Large intestine (tissue), 3 donors: Measurements from ENCODE around the gene HABP2. TPM values are rescaled to one million over a fixed set of nuclear protein-coding genes. Genes with fewer than 3 reads are reported as not detected.

Experiments
- DNase-seq, 2 donors: peaks; one replicate each; pipeline versions ENCODE4 v3.0.0 to v3.0.0-alpha.2; 2013
- H3K27ac ChIP-seq: one replicate; pipeline ENCODE4 v1.5.1; 2013; ENCODE audit warnings: low read length
- H3K27me3 ChIP-seq: 2 replicates; pipeline ENCODE4 v1.6.1; 2013; ENCODE audit warnings: low read length; ENCODE audit not compliant: control insufficient read depth, insufficient read depth
- H3K36me3 ChIP-seq: 2 replicates; pipeline ENCODE4 v1.6.1; 2013; ENCODE audit warnings: low read length; ENCODE audit not compliant: control insufficient read depth, insufficient read depth
- H3K4me1 ChIP-seq: one replicate; pipeline ENCODE4 v1.6.1; 2013; ENCODE audit warnings: low read length; ENCODE audit not compliant: control insufficient read depth, insufficient read depth
- H3K4me3 ChIP-seq: one replicate; pipeline ENCODE4 v1.5.1; 2013; ENCODE audit warnings: low read length
- H3K9me3 ChIP-seq: one replicate; pipeline ENCODE4 v1.6.1; 2013; ENCODE audit warnings: mild to moderate bottlenecking, low read depth, low read length, moderate library complexity; ENCODE audit not compliant: control insufficient read depth
- WGBS: methylation state at CpG from one replicate; pipeline ENCODE4 v1.1.5; 2013; ENCODE audit warnings: low lambda C conversion rate; ENCODE audit not compliant: insufficient coverage; 5-methylcytosine and 5-hydroxymethylcytosine counted together
- polyA plus RNA-seq: library from polyadenylated mRNA; unstranded; fragments of 120-200 nt; gene quantifications from one replicate; pipeline ENCODE4 v1.2.1, GENCODE V29; 2013

Gene HABP2
- polyA plus RNA-seq, 1 donor, result 27.7 TPM

DNA sequence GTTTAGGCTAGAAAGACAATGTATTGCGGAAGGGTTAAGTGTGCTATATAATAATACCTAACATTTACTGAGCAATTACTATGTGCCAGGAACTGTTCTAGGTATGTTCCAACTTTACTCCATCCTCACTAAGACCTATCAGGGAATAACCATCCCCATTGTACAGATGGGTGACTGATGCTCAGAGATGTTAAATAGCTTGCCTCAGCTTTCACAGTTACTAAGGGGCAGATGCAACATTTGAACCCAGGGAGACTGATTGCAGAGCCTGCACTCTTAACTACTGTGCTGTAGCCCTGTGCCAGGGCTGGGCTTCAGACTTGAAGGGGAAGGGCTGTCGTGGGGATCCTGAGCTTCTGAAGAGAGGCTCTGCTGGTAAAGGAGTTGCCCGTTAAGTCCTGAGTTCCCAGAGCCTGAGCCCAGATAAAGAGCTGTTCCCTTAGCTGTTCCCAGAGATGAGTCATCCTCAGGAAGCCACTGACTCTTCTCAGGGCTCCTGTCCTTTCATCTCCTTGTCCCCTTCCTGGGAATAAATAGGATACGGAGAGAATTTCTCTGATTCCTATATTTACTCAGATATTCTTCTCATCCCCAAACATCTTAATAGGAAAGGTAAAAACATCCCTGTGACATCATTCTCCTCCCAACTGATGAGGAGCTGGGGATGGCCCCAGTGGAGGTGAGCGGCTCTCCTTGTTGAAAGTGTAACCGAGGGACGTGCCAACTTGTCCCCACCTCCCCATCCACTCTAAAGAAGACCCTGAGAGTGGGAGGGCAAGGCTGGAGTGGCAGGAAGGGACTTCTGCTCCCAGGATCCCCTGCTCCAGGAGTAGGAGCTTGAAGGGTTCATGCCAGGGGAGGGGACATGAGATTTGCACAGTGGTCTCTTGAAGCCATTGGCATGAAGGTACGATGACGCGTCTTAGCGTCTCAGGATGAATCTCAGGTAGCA, 28.0 kb upstream of the HABP2 start:
- WGBS, result no CpG with 5 or more reads among the region's 11 CpGs
- no peak overlapping the region for H3K4me3 ChIP-seq
- DNase-seq, result no peak
- H3K36me3 ChIP-seq, result no peaks in the 10 kb centered on the region
- H3K9me3 ChIP-seq, result no peaks in the 10 kb centered on the region
- no peaks in the 10 kb centered on the region for H3K27me3 ChIP-seq
- no peak overlapping the region for H3K27ac ChIP-seq
- peaks cover 5% of the 10 kb centered on the region for H3K4me1 ChIP-seq

DNA sequence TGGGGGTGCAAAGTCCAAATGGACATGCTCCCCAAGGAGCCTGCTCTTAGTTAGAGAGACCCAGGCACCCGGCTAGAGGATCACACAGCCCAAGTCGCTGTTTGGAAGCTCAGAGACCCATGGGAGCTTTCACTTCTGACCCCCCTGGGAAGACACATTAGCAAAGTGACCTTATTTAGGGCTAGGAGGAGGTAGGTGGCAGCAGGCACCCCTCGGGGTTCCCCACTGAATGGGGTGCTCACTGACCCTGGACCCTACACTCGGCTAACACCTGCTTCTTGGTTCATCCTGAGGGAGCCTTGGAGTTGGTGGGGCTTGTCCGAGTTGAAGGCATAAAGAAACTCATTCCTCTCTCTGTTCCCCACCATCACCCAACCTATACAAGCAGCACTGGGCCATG, 27.1 kb upstream of the HABP2 start:
- Histone ChIP-seq H3K4me1 (peaks cover 5% of the 10 kb centered on the region), H3K4me3 (no peak overlapping the region), H3K36me3 (no peaks in the 10 kb centered on the region), H3K27me3 (no peaks in the 10 kb centered on the region), H3K9me3 (no peaks in the 10 kb centered on the region), H3K27ac (no peak overlapping the region)
- WGBS, result no CpG with 5 or more reads among the region's 5 CpGs
- DNase-seq, result no peak

DNA sequence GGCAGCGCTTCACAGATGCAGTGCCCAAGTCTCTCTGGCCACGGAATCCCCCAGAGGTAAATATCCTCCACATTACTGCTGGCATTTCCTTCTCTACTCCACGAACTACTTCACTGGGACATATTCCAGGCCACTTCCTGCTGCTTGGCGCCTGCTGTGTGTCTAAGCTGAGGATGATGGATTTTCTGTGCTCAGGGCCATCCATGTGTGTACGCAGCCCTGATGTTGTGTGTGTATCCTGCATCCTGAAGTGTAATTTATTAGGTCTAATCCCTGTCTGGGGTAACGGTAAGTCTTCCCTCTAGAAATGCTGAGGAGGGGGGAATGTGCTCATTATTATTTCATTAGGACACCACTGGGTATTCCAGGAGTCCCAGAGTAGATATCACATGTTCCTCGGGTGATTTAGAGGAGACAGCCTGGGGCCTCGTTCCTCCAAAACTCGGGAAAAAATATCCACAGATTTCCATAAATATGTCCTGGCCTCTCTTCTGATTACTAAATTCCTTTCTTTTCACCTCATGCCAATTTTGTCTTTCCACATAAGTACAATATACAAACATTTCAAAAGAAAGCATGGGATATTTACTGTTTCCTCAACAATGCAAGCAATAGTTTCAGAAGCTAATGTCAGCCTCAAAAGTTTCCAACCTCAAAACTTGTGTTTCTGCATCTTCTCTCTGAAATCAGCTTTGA, 25.5 kb upstream of the HABP2 start:
- no peak overlapping the region for H3K27ac ChIP-seq
- H3K36me3 ChIP-seq, result no peaks in the 10 kb centered on the region
- H3K4me3 ChIP-seq, result no peak overlapping the region
- no peaks in the 10 kb centered on the region for H3K27me3 ChIP-seq
- no peak for DNase-seq
- WGBS, result no CpG with 5 or more reads among the region's 9 CpGs
- peaks cover 5% of the 10 kb centered on the region for H3K4me1 ChIP-seq
- no peaks in the 10 kb centered on the region for H3K9me3 ChIP-seq

DNA sequence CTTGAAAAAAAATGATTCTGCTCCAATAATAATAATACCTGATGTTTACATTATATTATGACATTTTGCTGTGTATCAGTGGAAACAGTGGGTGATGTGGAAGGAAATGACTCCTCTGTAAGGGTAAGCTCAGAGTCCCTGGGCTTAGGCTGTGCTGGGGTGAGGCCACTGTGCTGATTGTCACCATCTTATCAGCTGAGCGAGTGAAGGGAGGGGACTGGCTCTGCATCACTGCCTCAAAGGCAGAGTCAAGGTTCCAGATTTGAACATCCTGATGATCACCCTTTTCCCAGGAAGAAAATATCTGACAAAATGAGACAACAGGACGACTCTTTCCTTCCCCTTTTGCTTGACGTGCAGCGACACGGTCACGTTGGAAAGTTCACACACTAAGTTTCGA, 24.0 kb upstream of the HABP2 start:
- WGBS, result 50% methylated on average over 2 of the region's 7 CpGs
- H3K9me3 ChIP-seq, result no peaks in the 10 kb centered on the region
- no peak overlapping the region for H3K4me3 ChIP-seq
- H3K27me3 ChIP-seq, result no peaks in the 10 kb centered on the region
- H3K27ac ChIP-seq, result no peak overlapping the region
- DNase-seq, result no peak
- no peaks in the 10 kb centered on the region for H3K36me3 ChIP-seq
- no peaks in the 10 kb centered on the region for H3K4me1 ChIP-seq

DNA sequence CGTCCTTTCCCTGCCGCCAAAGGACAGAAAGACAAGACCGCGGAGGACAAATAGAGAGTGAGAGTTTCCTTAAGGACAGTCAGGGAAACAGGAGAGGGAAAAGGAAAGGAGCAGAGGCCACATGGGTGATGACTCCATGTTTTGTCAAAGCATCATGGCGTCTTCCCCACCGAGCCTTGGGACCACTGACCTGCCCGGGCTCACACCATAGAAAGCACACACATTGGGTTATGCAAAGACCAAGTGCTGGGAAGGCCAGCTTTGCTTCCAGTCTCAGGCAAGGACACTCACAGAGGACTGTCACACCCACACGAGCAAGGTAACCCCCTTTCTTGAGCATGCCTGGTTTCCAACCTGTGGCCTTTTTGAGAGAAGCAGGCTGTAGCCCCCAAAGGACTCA, 23.3 kb upstream of the HABP2 start:
- no peak overlapping the region for H3K4me3 ChIP-seq
- H3K9me3 ChIP-seq, result no peaks in the 10 kb centered on the region
- H3K27ac ChIP-seq, result no peak overlapping the region
- no peaks in the 10 kb centered on the region for H3K27me3 ChIP-seq
- no peak for DNase-seq
- no CpG with 5 or more reads among the region's 8 CpGs for WGBS
- no peaks in the 10 kb centered on the region for H3K36me3 ChIP-seq
- no peaks in the 10 kb centered on the region for H3K4me1 ChIP-seq

DNA sequence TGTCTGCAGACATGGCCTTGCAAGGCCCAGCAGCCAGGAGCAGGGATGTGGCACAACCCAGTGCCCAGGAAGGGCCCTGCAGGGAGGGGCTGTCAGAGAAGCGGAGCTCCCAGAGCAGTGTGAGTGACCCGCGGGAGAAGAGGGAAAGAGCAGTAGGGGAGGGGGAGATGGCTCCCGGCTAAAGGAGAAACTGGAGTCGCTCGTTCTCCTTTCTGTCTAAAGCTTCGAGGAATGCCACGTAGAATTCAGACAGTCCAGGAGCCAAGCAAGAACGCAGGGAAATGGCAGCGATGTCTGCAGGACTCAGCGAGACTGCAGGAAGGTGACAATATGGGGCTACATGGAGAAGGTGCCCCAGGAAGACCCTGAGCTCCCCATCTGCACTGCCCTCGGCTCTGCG, 22.4 kb upstream of the HABP2 start:
- no peaks in the 10 kb centered on the region for H3K9me3 ChIP-seq
- H3K4me1 ChIP-seq, result no peaks in the 10 kb centered on the region
- DNase-seq, result no peak
- H3K4me3 ChIP-seq, result no peak overlapping the region
- H3K27me3 ChIP-seq, result no peaks in the 10 kb centered on the region
- H3K27ac ChIP-seq, result no peak overlapping the region
- no CpG with 5 or more reads among the region's 13 CpGs for WGBS
- H3K36me3 ChIP-seq, result no peaks in the 10 kb centered on the region

DNA sequence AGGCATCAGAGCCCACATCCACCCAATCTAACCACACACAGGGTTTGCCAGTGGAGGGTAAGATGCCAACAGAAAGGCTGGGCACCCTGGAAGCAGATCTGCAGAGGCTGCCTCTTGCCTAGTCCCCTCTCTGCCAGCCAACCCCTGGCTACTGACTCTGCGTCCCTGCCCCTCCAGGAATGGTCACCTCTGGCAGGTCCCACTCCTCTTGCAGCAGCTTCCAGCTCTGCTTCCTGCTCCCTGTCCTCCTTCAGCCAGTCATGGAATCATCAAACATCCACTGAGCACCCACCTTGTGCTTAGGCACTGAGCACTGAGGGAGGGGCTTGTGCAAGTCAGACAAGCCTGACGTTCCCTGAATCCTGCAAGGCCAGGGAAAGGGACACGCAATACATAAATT, 20.1 kb upstream of the HABP2 start:
- no peaks in the 10 kb centered on the region for H3K9me3 ChIP-seq
- WGBS, result no CpG with 5 or more reads among the region's 3 CpGs
- no peak overlapping the region for H3K27ac ChIP-seq
- H3K36me3 ChIP-seq, result no peaks in the 10 kb centered on the region
- H3K4me1 ChIP-seq, result no peaks in the 10 kb centered on the region
- DNase-seq, result no peak
- no peaks in the 10 kb centered on the region for H3K27me3 ChIP-seq
- no peak overlapping the region for H3K4me3 ChIP-seq

DNA sequence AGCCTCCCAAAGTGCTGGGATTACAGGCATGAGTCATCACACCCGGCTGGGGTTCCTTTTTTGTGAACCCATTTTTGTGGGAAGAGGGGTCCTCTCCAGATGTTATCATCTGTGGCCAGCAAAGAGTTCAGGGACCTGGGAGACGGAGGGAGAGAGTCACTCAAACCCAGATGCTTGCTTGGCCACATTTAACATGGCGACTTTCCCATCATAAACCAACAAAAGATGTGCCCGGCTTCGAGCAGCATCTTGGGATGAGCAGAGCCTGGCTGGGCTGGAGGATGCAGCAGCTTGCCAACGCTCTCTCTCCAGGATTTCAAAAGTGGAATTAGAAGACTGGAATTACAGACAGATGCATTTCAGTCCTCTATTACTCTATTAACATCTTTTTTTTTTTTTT, 19.1 kb upstream of the HABP2 start:
- WGBS, result 100% methylated on average over 1 of the region's 6 CpGs
- Histone ChIP-seq H3K27me3 (no peaks in the 10 kb centered on the region), H3K27ac (no peak overlapping the region), H3K4me3 (no peak overlapping the region), H3K4me1 (peaks cover 4% of the 10 kb centered on the region), H3K9me3 (no peaks in the 10 kb centered on the region), H3K36me3 (no peaks in the 10 kb centered on the region)
- no peak for DNase-seq

DNA sequence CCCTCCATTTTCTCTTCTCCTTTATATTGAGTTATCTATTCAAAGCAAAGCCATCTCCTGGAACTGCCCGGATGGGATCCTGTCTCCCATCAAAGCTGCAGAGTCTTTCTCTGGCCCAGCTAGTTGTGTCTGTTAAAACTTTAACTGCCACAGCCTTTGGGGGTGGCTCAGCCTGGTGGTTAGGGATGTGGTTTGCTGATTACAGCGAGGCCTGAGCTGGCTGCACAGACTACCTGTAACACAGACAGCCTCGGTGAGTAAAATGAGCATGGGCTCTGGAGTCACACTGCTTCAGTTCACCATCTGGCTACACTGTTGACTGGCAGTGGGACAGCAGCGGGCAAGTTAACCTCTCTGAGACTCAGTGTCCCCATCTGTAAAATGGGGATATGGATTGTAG, 18.4 kb upstream of the HABP2 start:
- no CpG with 5 or more reads among the region's 4 CpGs for WGBS
- H3K4me1 ChIP-seq, result peaks cover 9% of the 10 kb centered on the region
- no peak overlapping the region for H3K4me3 ChIP-seq
- H3K27ac ChIP-seq, result no peak overlapping the region
- DNase-seq, result no peak
- H3K36me3 ChIP-seq, result no peaks in the 10 kb centered on the region
- no peaks in the 10 kb centered on the region for H3K27me3 ChIP-seq
- H3K9me3 ChIP-seq, result no peaks in the 10 kb centered on the region

DNA sequence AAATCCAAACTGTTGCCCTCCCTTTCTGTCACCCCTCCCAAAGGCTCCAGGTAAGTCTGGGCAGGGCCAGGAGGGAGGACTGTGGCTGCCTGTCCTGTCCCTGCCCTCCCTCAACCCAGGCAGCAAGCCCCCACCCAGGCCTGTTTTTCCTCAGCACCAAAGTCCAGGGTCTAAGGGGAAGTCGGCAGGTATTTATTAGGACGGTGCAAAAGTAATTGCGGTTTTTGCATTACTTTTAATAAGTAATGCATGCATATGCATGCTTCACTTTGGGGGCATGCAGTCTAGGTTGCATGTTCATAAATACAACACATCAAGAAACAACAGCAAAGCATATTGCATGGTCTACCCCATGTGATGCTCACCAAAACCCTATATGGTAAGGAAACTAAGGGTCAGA, 15.2 kb upstream of the HABP2 start:
- peaks cover 15% of the 10 kb centered on the region for H3K4me1 ChIP-seq
- no CpG with 5 or more reads among the region's 3 CpGs for WGBS
- H3K4me3 ChIP-seq, result no peak overlapping the region
- no peaks in the 10 kb centered on the region for H3K36me3 ChIP-seq
- DNase-seq, result peak in 1 of 2 donors; percentile 70
- H3K9me3 ChIP-seq, result no peaks in the 10 kb centered on the region
- H3K27me3 ChIP-seq, result no peaks in the 10 kb centered on the region
- no peak overlapping the region for H3K27ac ChIP-seq
